Measurements from ENCODE around the gene FBXL2. TPM values are rescaled to one million over a fixed set of nuclear protein-coding genes. Genes with fewer than 3 reads are reported as not detected.

FBXL2 gene
- total RNA-seq, 4 donors from 2014 or later, result 2.2 to 4.1 (median 3.3) TPM

- no peak for DNase-seq (ENCODE audit: low spot score in 2 of 2)
- peaks cover 12% of the 10 kb centered on the region for H3K4me1 ChIP-seq
- H3K4me3 ChIP-seq, result no peak overlapping the region
- TF ChIP-seq POLR2A (IDR thresholded peaks at IDR 0.05) (no peak), POLR2AphosphoS5 (IDR thresholded peaks at IDR 0.05) (no peak), EP300 (IDR thresholded peaks at IDR 0.05) (no peak)
- TF ChIP-seq, protein P1, sequence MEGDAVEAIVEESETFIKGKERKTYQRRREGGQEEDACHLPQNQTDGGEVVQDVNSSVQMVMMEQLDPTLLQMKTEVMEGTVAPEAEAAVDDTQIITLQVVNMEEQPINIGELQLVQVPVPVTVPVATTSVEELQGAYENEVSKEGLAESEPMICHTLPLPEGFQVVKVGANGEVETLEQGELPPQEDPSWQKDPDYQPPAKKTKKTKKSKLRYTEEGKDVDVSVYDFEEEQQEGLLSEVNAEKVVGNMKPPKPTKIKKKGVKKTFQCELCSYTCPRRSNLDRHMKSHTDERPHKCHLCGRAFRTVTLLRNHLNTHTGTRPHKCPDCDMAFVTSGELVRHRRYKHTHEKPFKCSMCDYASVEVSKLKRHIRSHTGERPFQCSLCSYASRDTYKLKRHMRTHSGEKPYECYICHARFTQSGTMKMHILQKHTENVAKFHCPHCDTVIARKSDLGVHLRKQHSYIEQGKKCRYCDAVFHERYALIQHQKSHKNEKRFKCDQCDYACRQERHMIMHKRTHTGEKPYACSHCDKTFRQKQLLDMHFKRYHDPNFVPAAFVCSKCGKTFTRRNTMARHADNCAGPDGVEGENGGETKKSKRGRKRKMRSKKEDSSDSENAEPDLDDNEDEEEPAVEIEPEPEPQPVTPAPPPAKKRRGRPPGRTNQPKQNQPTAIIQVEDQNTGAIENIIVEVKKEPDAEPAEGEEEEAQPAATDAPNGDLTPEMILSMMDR (IDR thresholded peaks at IDR 0.05), result no peak
- no peak overlapping the region for H3K27ac ChIP-seq
- H3K27me3 ChIP-seq, result no peaks in the 10 kb centered on the region
- WGBS, result 90% methylated on average over 3 of the region's 3 CpGs
- no peaks in the 10 kb centered on the region for H3K9me3 ChIP-seq
- no peaks in the 10 kb centered on the region for H3K36me3 ChIP-seq
Measured at GRCh38 chr3:33273628-33274027, 3.6 kb upstream of the FBXL2 start.

DNA sequence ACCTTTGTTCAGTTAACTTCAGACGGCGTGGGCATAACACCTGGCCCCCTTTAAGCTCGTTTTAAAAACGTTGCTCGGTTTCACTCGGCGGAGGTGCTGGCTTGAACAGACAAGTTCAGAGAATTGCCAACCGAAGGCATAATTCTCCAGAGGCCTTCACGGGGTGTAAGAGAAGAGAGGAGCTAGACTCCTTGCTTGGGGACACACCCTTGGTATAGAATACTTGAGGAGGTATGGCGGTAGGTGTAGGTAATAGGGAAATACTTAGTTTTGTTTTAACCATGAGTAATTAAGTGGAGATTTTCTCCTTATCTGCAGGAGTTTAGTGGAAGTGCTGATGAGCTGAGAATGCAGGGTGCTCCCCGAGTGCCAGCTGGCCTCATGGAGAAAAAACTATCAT is 921 bp downstream of the FBXL2 start:
- Histone ChIP-seq H3K27ac (no peak overlapping the region), H3K4me1 (peaks cover 12% of the 10 kb centered on the region), H3K36me3 (no peaks in the 10 kb centered on the region), H3K27me3 (no peaks in the 10 kb centered on the region), H3K9me3 (no peaks in the 10 kb centered on the region), H3K4me3 (peak overlapping the region; percentile 95)
- no peak for DNase-seq (ENCODE audit: low spot score in 2 of 2)
- 12% methylated on average over 11 of the region's 11 CpGs for WGBS
- TF ChIP-seq POLR2A (IDR thresholded peaks at IDR 0.05), result no peak
- TF ChIP-seq, protein P1 (IDR thresholded peaks at IDR 0.05), result no peak
- no peak for TF ChIP-seq EP300 (IDR thresholded peaks at IDR 0.05)
- no peak for TF ChIP-seq POLR2AphosphoS5 (IDR thresholded peaks at IDR 0.05)

- WGBS, result 100% methylated on average over 1 of the region's 1 CpG
- Histone ChIP-seq H3K4me3 (no peak overlapping the region), H3K36me3 (no peaks in the 10 kb centered on the region), H3K4me1 (no peaks in the 10 kb centered on the region), H3K9me3 (no peaks in the 10 kb centered on the region), H3K27me3 (no peaks in the 10 kb centered on the region), H3K27ac (no peak overlapping the region)
- no peak for DNase-seq (ENCODE audit: low spot score in 2 of 2)
- TF ChIP-seq, protein P1 (IDR thresholded peaks at IDR 0.05), result no peak
- TF ChIP-seq POLR2AphosphoS5 (IDR thresholded peaks at IDR 0.05), result no peak
- TF ChIP-seq EP300 (IDR thresholded peaks at IDR 0.05), result no peak
- TF ChIP-seq POLR2A (IDR thresholded peaks at IDR 0.05), result no peak
Measured at GRCh38 chr3:33287672-33288282, 10.5 kb downstream of the FBXL2 start.

DNA sequence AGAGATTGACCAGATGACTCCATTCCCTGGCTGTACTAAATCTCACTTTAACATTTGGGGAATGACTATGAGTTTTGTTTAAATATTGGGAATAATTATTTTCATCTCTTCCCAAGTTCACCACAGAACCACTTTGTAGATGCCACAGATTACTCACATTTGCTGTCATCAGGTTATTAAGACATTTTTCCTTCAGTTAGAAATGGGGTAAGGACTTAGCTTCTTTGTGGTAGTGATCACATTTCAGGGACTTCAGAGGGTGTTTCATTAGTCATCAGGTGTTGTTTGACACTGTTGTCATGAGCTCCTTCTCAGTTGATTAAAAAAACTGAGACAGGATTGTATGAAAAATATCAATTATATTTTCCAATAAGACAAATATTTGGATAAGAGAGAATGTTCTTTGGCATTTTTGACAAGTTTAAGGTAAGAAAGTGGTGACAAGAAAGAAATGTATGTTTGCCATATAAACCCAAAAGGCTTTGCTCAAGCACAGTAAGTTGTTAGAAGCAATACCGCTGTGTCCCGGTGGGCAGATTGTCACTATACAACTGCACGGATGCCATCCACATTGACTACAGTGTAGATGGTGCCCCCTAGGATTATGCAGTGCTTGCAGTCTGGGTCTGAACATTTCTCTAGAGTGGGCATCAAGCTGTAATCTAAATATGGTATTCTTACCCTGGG is 22.3 kb downstream of the FBXL2 start:
- H3K36me3 ChIP-seq, result no peaks in the 10 kb centered on the region
- H3K4me3 ChIP-seq, result no peak overlapping the region
- peak overlapping the region; percentile 31 for H3K27ac ChIP-seq
- no peaks in the 10 kb centered on the region for H3K27me3 ChIP-seq
- no peak for DNase-seq (ENCODE audit: low spot score in 2 of 2)
- H3K9me3 ChIP-seq, result no peaks in the 10 kb centered on the region
- TF ChIP-seq POLR2AphosphoS5 (IDR thresholded peaks at IDR 0.05), result no peak
- TF ChIP-seq POLR2A (IDR thresholded peaks at IDR 0.05), result no peak
- no peak for TF ChIP-seq EP300 (IDR thresholded peaks at IDR 0.05)
- TF ChIP-seq, protein P1 (IDR thresholded peaks at IDR 0.05), result no peak
- H3K4me1 ChIP-seq, result no peaks in the 10 kb centered on the region
- WGBS, result 82% methylated on average over 3 of the region's 3 CpGs

DNA sequence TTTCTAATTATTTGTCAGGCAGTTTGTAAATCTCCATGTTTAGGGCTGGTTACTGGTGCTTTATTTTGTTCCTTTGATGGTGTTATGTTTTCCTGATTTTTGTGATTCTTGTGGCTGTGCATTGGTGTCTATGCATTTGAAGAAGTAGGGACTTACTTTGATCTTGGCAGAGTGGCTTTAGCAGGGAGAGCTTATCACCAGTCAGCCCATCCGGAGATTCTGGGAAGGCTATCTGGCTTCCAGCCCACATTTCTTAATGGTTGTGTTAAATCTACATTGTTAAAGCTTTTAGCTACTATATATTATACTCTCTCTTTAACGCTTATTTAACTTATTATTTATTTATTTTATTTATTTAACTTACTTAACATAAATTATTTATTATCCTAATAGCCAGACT is 35.1 kb downstream of the FBXL2 start:
- TF ChIP-seq EP300 (IDR thresholded peaks at IDR 0.05) (no peak), POLR2A (IDR thresholded peaks at IDR 0.05) (no peak), POLR2AphosphoS5 (IDR thresholded peaks at IDR 0.05) (no peak)
- TF ChIP-seq, protein P1 (IDR thresholded peaks at IDR 0.05), result no peak
- WGBS, result 80% methylated on average over 2 of the region's 2 CpGs

More for the DNA sequence above, 35.1 kb downstream of the FBXL2 start:
- DNase-seq (ENCODE audit: low spot score in 2 of 2), result no peak
- no peaks in the 10 kb centered on the region for H3K27me3 ChIP-seq
- no peak overlapping the region for H3K4me3 ChIP-seq
- H3K9me3 ChIP-seq, result peaks cover 13% of the 10 kb centered on the region
- peaks cover 2% of the 10 kb centered on the region for H3K36me3 ChIP-seq
- H3K27ac ChIP-seq, result no peak overlapping the region
- no peaks in the 10 kb centered on the region for H3K4me1 ChIP-seq

All from suprapubic skin (tissue), 4 donors.